Activated effector memory CD4-positive, alpha-beta T cell treated with anti-CD3 and anti-CD28 coated beads, Interleukin-2, amount 50 U/mL, for 16 hours (primary cell): ENCODE measurements around the gene INO80D.

ENCODE experiments used
- DNase-seq: peaks from one replicate; pipeline ENCODE4 v3.0.0-alpha.2; 2020

Gene INO80D

GRCh38 chr2:205976120-205976814 lies 109.7 kb downstream of the INO80D start:
- DNase-seq = no peak

- no peak for DNase-seq
Observed at GRCh38 chr2:205975082-205975949, 110.7 kb downstream of the INO80D start.

GRCh38 chr2:205972113-205972512 lies 113.9 kb downstream of the INO80D start:
- no peak for DNase-seq

GRCh38 chr2:205970348-205970747 lies 115.6 kb downstream of the INO80D start:
- no peak for DNase-seq

GRCh38 chr2:205969584-205969983 lies 116.4 kb downstream of the INO80D start:
- DNase-seq = no peak

- no peak for DNase-seq
Observed at GRCh38 chr2:205967391-205968075, 118.4 kb downstream of the INO80D start.

- no peak for DNase-seq
Observed at GRCh38 chr2:205965707-205966106, 120.3 kb downstream of the INO80D start.

GRCh38 chr2:205964111-205964761 lies 121.7 kb downstream of the INO80D start:
- DNase-seq = no peak

- no peak for DNase-seq
Observed at GRCh38 chr2:205959521-205959920, 126.5 kb downstream of the INO80D start.

- DNase-seq = no peak
Observed at GRCh38 chr2:205957452-205958154, 128.4 kb downstream of the INO80D start.

GRCh38 chr2:205954707-205955106 lies 131.3 kb downstream of the INO80D start:
- no peak for DNase-seq

- no peak for DNase-seq
Observed at GRCh38 chr2:205952282-205952681, 133.7 kb downstream of the INO80D start.

- no peak for DNase-seq
Observed at GRCh38 chr2:205948883-205949282, 137.1 kb downstream of the INO80D start.

- DNase-seq = no peak
Observed at GRCh38 chr2:205948496-205948837, 137.5 kb downstream of the INO80D start.

GRCh38 chr2:205947621-205948495 lies 138.1 kb downstream of the INO80D start:
- DNase-seq = peak; percentile 80

- DNase-seq = no peak
Observed at GRCh38 chr2:205946226-205946625, 139.7 kb downstream of the INO80D start.
